Stimulated activated CD8-positive, alpha-beta memory T cell treated with anti-CD3 and anti-CD28 coated beads, Interleukin-12 subunit alpha, Interleukin-12 subunit beta, amount 100 ng/mL, for 1 hour (primary cell): ENCODE data around the gene SLC12A2.

ENCODE experiments used
- DNase-seq: peaks from one replicate; pipeline ENCODE4 v3.0.0-alpha.2; 2020; ENCODE audit warnings: low read depth

SLC12A2 gene

DNA sequence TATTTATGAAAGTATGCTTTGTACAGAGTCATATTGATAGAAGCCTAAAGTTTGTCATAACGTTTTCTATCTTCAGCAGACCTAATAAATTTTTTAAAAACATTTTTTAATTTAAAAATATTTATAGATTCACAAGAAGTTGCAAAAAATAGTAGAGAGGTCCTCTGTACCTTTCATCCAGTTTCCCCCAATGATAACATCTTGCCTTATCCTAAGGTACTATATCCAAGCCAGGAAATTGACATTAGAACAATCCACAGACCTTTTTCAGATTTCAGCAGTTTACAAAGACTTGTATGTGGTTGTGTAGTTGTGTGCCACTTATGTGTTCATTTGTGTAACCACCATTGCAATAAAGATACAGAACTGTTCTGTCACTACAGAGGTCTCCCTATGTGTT, 88.5 kb downstream of the SLC12A2 start:
- no peak for DNase-seq

DNA sequence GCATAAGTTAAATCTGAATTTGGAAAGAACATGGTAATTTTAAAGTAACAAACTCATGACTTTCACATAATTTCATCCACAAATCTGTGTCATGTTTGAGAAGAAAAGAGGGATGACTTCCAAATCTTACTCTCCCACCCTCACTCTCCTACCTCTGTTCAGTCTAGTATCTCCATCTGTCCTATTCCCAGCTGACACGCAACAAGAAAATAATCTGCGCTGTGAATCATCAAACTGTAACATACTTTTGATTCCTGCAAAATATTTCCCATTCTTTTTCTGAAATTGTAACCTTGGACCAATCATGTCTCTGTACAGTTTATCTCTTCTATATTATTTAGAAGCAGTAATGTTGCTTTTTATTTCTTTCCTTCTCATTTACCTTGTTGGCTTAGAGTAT, 91.4 kb downstream of the SLC12A2 start:
- DNase-seq = no peak

DNA sequence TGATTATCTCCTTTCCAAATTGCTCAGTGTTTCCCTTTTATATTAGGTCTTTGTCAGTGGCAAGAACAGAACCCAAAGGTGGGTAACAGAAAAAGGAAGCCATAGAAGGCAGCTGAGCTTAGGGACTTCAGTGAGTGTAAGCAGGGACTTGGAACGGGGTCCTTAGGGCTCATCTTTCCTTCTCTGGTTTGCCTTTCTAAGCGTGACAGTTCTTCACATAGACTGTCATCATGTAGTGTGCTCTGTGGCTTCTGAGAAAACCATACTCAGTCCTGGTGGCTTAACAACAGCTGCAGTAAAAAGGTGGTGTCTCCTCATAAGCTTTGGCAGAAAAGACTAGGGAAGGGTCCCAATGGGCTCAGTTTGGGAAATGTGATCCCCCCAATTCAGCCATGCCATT, 108.8 kb downstream of the SLC12A2 start:
- no peak for DNase-seq

DNA sequence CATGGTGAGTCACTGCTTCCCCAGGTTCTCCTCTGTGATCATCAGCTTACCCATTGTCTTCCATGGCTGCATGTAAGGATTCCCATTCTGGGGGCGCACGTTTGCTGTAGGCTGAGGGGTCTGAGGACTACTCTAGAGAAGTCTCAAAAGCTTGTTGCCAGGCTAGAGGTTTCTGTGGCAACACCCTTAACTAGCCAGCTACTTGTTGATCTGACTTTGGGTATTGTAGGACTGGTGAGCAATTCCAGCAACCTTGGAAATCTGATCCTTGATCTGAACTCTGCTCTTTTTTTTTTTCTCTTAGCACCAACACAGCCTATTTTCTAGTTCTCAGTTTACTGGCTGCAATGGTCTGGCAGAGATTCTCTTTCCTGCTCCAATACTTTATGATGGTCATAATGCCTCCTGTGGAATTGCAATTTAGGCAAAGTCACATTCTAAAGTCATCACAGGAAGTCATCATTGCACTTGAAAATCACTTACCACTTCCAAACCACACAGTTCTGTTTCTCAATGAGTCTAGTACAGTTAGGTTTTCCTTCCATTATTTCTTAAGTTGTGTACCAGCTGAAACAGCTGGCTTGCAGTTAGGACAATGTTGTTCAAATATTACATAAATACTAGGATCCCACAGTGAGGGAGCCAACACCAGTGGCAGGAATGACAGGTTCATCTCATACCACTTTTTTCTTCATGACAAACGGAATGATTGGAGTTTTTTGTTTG, 110.3 kb downstream of the SLC12A2 start:
- no peak for DNase-seq

DNA sequence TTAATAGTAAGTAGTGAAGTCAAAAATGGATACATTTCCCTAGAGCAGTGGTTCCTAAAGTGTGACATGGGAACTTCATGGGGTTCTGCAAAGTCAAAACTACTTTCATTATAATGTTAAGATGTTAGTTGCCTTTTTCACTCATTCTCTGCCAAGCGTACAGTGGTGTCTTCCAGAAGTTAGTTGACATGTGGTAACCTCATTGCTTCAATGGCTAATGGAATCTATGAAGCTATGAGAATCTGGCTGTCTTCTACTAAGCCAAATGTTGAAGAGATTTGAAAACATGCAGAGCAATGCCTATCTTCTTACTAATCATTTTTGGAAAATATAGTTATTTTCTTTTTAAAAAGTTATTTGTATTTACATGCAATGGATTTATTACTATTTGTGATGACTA, 111.8 kb downstream of the SLC12A2 start:
- no peak for DNase-seq

DNA sequence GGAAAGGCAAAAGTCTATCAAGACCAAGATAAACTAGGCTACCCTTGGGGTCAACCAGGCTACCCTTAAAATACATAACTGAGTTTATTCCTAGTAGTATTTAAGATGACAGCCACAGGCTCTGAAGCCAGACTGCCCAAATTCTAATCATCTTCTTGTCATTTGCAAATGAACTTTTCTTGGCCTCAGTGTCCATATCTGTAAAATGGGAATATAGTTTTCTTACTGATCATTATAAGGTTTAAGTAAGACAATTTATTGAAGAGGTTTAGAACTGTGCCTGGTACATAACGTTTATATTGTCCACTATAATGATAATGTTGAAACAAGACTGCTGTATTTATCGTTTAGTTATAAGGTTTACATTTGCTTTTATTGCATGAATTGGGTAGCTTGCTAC, 112.5 kb downstream of the SLC12A2 start:
- no peak for DNase-seq

DNA sequence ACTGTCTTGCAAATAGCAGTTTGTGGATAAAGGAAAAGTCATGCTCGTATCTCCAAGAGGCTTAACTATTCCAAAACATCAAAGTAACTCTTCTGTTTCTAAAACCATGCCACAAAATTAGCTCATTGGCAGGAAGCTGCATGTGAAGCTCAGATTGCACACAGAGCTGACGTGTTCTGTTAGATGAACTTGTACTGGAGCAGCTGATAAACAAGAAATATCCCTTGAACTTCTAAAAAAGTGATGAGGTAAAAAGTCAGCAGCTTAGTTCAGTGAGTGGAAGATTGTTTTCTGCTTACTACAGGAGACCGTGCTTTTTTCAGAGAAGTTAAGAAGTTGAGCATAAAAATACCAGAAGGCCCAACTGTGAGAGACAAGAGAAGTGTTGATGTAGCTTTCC, 113.2 kb downstream of the SLC12A2 start:
- no peak for DNase-seq

DNA sequence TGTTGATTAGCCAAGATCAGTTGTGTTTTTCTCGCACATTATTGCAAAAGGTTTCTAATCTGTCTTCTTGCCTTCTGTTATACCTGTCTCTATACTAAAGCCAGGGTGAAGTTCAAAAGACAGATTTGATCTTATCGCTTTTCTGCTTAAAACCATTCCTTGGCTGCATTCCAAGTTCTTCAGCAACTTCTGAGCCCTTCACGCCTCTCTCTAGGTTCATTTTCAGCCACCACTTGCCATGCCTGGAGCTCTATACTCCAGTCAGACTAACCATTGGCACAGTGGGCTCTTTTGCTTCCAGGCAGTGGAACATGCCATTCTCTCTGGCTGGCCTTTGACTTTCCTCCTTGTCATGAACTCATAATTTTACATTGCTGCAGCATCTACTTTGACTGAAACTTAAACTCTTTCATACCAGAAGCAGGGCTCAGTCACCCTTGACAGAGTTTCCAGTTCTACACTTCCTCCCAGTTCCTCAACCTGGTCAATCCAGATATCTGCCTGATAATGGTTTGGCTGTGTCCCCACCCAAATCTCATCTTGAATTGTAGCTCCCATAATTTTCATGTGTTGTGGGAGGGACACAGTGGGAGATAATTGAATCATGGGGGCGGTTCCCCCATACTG, 114.4 kb downstream of the SLC12A2 start:
- no peak for DNase-seq

DNA sequence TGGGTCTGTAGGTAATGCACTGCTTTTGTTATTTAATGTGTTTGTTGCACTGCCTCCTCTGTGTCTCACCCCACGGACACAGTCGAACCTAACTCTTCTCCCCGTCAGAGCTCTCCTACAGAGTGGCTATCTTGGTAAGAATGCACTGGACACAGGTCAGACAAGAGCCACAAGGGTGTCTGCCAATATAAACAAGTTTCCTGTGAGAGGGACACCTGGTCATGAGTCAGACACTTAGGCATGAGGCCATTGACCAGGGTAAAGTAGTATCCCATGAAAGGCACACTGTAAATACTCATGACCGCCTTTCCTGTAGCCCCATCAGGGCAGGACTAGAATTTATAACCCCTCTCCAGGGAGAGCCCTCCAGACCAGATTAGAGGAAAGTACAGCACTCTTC, 115.5 kb downstream of the SLC12A2 start:
- DNase-seq = no peak

DNA sequence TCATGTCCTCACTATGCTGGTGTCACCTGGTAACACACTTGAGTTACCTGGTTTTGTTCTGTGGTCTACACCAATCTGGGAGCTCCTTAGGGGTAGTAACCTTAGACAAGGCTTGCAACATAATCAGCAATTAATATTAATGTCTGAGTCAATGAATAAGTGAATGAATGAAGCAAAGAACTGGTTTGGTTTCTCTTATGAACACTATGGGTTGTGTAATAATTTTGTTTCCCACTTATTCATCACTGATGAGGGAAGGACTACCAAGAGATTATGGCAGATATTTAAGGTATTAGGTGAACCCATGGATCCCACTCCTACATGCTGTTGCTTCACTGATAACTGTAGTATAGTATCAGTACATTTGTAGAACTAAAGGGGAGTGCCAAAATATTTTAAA, 116.0 kb downstream of the SLC12A2 start:
- DNase-seq = no peak

DNA sequence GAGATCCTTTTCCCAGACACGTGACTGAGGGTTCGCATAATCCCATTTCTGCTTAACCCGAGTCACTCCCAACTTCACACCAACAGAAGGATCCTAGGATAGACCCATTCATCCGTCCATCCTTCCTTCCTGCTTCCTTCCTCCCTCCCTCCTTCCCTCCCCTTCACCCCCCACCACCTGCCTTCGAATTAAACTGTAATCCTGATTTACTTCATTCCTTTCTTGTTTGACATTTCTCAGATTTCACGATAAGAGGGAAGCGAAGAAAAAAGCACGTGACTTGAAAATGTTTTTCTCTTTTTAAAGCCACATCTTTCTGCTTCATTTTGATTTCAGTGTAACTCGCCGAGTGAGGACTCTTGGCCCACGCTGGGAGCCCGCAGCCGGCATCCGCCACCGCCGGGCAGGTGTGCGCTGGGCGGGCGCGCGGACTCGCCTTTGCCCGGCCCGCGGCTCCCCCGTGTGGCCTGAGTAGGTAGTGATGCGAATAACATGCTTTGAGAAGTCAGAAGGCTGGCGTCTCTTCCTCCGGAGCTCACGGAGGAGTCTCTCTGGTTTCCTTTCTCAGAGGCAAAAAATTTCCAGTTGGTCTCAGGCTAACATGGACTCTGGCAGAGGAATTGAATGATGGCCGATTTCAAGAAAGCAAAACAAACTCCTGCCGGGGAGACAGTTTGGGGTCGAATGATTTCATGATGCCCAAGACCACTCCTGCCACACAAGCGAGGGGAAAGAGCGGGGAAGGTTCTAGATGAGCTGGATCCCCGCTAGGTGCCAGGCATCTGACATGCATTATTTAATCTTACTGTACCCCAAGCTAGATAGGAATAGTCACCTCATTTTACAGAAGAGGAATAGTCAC, 117.7 kb downstream of the SLC12A2 start:
- peak; percentile 64 for DNase-seq

DNA sequence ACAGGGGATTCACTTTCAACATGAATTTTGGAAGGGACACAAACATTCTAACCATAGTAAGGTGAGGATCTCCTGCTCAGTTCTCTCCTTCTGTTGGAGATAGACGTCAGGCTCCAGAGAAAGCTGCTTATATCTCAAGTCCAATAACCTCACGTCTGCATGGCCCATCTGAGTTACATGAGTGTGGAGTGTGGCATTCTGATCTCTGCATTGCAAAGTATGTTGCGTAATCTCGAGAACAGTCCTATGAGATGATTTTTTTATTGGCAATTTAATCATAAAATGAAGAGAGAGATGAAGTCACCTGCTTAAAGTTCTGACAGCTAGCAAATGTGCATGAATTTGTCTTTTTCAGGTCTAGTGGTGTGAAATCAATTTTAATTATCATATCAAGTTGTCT, 118.8 kb downstream of the SLC12A2 start:
- DNase-seq = no peak

DNA sequence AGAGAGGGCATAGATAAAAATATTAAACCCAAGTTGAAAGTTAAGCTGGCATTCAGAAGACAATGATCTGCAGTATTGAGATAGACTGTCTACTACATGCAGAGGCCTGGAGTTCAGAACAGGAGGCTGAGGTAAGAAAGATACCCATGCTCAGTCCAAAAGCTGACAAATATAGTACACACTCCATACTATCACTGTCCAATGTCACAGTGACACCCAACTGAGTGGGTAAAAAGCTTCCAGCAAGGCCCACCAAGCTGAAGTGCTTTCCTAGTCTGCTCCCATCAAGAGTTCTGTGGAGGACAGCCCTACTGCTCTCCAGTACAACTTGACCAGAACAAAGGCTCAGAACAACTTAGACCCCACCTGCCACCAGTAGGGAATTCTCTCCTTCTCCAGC, 124.9 kb downstream of the SLC12A2 start:
- no peak for DNase-seq

DNA sequence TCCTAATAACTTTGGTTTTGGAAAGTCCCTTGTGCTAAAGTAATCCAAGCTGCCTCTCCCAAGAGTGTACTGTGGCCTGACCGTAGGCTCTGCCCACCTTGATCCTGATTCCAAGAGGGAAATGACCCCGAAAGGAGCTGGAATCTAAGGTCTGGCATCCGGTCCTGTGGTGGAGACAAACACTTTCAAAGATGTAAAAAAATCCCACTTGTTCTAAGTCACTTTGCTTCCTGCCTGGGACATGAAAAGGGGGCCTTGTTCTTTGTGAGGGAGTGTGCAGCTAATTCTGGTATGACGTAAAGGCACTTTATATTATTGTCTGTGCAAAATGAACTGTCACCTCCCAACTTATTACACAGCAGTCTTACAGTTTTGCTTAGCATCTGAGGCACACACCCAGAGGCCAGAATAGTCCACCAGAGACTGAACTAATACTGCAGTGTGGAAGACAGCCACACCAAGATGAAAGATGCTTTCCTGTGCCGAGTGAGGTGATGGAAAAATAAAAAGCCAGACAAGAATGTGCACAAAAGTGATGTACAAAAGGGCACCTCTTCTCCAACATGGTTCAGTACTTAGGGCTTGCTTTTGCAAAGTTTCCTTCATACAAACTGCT, 128.7 kb downstream of the SLC12A2 start:
- DNase-seq = no peak

DNA sequence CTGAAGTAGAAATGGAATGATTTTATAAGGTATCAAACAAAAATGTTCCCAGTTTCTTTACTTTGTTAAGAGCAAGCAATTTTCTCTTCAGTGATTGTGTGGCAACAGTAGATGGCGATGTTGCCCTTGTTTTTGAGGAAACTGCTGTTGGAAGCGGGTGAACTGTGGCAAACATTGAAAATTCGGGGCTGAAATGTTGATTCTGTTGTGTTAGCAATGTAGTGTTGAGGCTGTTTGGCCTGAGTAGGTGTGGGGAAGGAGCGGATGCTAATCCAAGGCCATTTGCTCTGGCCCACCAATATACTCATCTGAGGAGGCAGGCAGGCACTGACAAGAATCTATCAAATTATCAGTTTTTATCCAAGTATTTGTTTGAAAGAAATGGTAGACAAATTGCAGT, 129.8 kb downstream of the SLC12A2 start:
- DNase-seq = no peak

DNA sequence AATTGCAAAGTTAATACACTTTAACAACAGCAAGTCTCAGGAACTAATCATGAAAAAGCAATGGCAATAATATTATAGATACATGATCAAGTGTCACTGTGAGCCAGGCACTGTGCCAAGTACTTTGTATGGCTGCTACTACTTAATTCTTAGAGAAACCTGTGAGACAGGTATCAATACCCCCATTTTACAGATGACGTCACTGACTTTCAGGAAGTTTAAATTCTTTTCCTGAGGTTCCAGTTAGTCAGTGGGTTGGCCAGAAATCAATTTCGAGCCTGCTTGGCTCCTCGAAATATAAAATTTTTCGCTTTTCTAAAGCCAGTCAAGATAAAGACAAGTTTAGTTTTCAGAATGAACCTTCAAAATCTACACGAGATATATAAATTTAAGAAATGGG, 130.3 kb downstream of the SLC12A2 start:
- no peak for DNase-seq

DNA sequence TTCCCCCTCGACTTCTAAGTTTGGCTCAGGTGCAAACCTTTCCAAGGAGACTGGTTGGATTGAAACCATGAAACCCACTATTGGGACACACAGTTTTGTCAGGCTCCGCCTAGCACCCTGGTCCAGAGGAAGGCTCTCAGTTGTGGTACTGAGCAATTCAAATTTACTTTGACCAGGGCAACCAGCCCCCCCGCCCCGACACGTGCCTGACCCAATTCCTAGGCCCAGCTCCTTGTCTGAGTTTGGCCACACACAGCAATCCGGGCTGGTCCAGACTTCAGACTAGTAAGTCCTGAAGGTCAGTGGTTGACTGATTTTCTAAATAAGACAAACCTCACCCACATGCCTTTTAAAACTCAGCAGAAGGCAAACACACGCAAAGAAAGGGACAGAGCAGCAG, 132.7 kb downstream of the SLC12A2 start:
- DNase-seq = no peak

DNA sequence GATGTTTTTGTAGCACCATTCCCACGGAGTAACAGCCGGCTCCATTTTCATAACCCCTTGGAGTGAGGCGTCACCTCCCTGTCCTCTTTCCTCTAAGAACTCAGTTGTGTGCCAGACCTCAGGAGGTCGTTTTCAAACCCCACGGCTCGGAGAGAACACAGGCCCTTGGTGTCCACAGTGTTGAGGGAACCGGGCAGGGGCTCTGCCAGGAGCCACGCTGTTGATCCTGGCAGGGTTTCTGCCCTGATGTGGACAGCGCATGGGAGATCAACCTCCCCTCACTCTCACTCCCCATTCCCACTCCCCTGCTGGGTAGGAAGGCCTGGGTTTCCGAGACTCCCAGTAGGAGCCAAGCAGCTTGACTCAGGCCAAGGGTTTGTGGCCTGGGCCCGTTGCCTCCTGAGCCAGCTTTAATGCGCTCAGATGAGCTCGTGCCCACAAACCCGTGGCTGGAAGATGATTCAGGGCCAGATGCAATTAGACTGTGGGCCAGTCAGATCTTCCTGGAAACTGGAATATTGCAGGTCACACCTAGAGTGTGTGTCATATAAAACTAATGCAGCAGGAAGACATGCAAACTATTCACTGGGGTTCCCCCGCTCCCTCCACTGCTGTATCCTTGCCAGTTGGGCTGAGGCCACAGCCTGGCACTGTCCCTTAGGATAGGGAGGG, 133.4 kb downstream of the SLC12A2 start:
- DNase-seq = no peak

DNA sequence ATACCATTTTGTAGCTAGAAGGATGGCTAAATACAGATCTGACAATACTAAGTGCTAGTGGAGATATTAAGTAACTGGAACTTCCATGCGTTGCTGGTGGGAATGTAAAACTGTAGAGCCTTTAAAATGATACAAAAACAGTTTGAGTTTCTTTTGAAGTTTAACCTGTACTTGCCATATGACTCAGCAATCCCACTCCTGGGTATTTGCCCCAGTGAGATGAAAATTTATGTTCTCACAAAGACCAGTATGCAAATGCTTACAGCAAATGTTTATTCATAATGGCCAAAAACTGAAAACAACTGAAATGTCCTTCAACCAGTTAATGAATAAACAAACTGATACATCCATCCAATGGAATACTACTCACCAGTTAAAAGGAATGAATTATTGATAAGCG, 137.3 kb downstream of the SLC12A2 start:
- DNase-seq = no peak

DNA sequence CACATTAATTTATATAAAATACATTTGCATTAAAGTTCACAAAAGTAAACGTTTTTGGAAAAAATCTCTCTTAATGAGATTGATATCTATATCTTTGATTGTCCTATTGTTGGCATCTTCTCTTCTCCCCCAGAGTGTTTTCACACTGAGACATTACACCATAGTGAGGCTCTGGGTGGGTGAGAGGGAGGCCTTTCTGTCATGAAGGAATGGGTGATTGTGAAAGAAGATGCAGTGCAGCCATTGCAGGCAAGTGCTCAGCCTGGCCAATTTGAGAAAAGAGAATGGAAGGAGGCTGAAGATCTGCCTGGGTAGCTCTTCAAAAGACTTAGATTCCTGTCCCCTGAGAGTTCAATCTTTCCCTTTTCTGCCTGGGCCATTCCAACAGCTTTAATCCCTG, 140.8 kb downstream of the SLC12A2 start:
- no peak for DNase-seq

DNA sequence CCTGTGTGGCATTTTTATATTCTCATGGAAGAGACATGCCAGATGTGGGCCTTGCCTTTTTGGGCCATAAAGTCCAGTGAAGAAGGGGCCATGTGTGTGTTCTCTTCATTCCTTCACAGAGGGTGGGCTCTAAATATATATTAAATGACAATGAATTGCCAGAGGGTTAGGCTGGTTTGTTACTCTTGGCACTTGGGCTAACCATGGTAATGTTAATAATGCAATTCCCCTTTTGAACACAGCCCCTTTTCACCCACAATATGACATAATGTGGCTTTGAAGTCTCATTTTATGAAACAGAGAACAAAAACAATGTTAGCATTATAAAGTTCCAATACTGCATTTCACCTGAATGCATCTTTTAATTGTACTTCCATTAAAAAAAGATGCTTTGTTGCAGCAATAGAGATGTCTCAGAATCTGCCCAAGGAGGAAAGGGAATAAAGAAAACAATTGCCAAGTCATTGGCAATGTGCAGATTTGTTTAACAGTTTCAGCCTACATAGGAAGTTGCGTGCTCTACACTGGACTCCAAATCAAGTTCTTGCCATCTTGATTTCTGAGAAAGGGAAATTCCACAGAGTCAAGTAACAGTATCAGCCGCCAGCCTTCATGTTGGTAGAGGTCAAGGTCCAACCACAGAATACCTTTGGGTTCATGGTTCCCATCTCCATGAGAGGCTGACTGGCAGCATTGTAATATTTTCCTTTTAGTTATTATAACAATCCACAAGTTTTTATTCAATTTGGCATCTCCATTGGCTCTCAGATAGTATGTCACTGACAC, 141.9 kb downstream of the SLC12A2 start:
- DNase-seq = no peak
